ENCODE results near the gene CLASP1. TPM values are rescaled to one million over a fixed set of nuclear protein-coding genes. Genes with fewer than 3 reads are reported as not detected.
A peak's percentile ranks its signal among the peaks of the same experiment; 100 is the strongest.

CLASP1 gene
- total RNA-seq, 1 donor from 2014 or later = 110 TPM

DNA sequence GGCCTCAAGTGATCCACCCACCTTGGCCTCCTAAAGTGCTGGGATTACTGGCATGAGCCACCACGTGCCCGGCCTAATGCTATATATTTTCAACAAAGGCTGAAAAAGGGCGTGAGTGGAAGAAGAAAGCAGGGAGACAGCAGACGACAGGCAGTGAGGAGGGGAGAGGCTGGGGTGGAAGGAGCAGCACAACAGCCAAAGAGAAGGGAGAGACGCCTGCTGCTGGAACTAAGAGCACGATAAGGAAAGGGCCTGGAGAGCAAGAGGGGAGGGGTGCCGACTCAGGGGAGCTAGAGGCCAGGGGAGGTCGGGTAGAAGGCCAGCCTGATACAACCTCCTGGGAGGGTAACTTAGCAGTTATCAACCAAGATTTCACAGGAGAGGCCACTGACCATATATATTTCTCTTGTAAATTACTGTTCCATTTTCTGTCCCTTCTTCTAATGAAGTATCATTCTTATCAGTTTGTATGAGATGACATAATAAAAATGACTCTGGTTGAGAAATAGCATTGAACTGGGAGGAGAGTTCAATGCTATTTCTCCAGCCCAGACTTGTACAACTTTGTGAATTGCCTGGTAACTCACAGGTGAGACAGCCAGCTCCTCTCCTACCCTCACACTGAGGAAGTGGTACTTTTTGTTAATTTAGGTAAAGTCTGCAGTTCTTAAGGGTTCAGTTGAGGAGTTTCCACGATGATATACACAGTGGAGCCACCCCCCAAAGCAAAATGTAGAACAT, 124.4 kb downstream of the CLASP1 start:
- H3K27me3 Mint-ChIP-seq (ENCODE audit: insufficient read depth, low read depth) = peaks cover 2% of the 10 kb centered on the region
- Histone ChIP-seq H3K4me3 (no peak overlapping the region), H3K9me3 (ENCODE audit: low read depth) (no peaks in the 10 kb centered on the region), H3K36me3 (no peaks in the 10 kb centered on the region), H3K27ac (no peak overlapping the region), H3F3A (ENCODE audit: low read depth) (peaks cover 37% of the 10 kb centered on the region), H4K20me1 (ENCODE audit: low read depth) (peaks cover 85% of the 10 kb centered on the region), H2AFZ (replicated peaks) (no peak overlapping the region), H3K4me2 (no peak overlapping the region), H3K4me1 (peaks cover 58% of the 10 kb centered on the region), H3K27me3 (no peaks in the 10 kb centered on the region), H3K79me2 (ENCODE audit: low read depth) (peaks cover 41% of the 10 kb centered on the region), H3K9ac (no peak overlapping the region)
- no peak overlapping the region for H3K27ac Mint-ChIP-seq
- peak; percentile 22 for DNase-seq (ENCODE audit: low spot score)
- TF ChIP-seq EZH2phosphoT487 (IDR thresholded peaks at IDR 0.05) = no peak
- TF ChIP-seq, protein P1, sequence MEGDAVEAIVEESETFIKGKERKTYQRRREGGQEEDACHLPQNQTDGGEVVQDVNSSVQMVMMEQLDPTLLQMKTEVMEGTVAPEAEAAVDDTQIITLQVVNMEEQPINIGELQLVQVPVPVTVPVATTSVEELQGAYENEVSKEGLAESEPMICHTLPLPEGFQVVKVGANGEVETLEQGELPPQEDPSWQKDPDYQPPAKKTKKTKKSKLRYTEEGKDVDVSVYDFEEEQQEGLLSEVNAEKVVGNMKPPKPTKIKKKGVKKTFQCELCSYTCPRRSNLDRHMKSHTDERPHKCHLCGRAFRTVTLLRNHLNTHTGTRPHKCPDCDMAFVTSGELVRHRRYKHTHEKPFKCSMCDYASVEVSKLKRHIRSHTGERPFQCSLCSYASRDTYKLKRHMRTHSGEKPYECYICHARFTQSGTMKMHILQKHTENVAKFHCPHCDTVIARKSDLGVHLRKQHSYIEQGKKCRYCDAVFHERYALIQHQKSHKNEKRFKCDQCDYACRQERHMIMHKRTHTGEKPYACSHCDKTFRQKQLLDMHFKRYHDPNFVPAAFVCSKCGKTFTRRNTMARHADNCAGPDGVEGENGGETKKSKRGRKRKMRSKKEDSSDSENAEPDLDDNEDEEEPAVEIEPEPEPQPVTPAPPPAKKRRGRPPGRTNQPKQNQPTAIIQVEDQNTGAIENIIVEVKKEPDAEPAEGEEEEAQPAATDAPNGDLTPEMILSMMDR (IDR thresholded peaks at IDR 0.05) = no peak
- no peak overlapping the region for H3K4me3 Mint-ChIP-seq
- no peaks in the 10 kb centered on the region for H3K9me3 Mint-ChIP-seq
- H3K36me3 Mint-ChIP-seq = peaks cover 14% of the 10 kb centered on the region
- H3K4me1 Mint-ChIP-seq = peaks cover 39% of the 10 kb centered on the region

GRCh38 chr2:121521359-121521758, 127.9 kb downstream of the CLASP1 start:
- Mint-ChIP-seq H3K27me3 (ENCODE audit: insufficient read depth, low read depth) (peaks cover 2% of the 10 kb centered on the region), H3K4me1 (peaks cover 29% of the 10 kb centered on the region), H3K36me3 (peaks cover 16% of the 10 kb centered on the region), H3K9me3 (no peaks in the 10 kb centered on the region), H3K4me3 (no peak overlapping the region), H3K27ac (no peak overlapping the region)
- TF ChIP-seq, protein P1 (IDR thresholded peaks at IDR 0.05) = no peak
- TF ChIP-seq EZH2phosphoT487 (IDR thresholded peaks at IDR 0.05) (no peak), EZH2 (IDR thresholded peaks at IDR 0.05) (no peak)
- Histone ChIP-seq H3K9me3 (ENCODE audit: low read depth) (no peaks in the 10 kb centered on the region), H3K27me3 (no peaks in the 10 kb centered on the region), H3K4me1 (peaks cover 63% of the 10 kb centered on the region), H3K79me2 (ENCODE audit: low read depth) (peaks cover 12% of the 10 kb centered on the region), H3K4me3 (no peak overlapping the region), H3K9ac (no peak overlapping the region), H3K4me2 (peak overlapping the region; percentile 59), H4K20me1 (ENCODE audit: low read depth) (peaks cover 73% of the 10 kb centered on the region), H3F3A (ENCODE audit: low read depth) (peaks cover 35% of the 10 kb centered on the region), H3K27ac (peak overlapping the region; percentile 78), H3K36me3 (no peaks in the 10 kb centered on the region), H2AFZ (replicated peaks) (no peak overlapping the region)
- DNase-seq (ENCODE audit: low spot score) = peak; percentile 67

DNA sequence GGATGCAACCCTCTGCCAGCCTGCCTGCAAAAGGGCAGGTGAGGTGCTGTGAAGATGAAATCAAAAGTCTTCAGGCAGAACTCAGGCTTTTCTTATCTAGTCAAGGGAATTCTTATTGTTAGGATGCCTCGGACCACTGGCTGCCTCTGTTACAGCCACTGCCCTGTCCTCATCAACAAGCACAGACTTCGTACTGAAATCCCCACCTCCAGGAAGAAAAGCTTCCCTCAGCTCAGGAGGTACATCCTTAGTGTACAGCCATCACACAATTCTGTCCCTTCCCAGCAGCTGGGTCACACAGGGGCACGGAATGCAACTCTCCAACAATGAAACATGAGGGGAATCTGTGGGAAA, 128.6 kb downstream of the CLASP1 start:
- Histone ChIP-seq H3K27me3 (no peaks in the 10 kb centered on the region), H3K4me2 (peak overlapping the region; percentile 59), H2AFZ (replicated peaks) (no peak overlapping the region), H3K9me3 (ENCODE audit: low read depth) (no peaks in the 10 kb centered on the region), H4K20me1 (ENCODE audit: low read depth) (peaks cover 65% of the 10 kb centered on the region), H3F3A (ENCODE audit: low read depth) (peaks cover 35% of the 10 kb centered on the region), H3K27ac (peak overlapping the region; percentile 78), H3K4me3 (no peak overlapping the region), H3K4me1 (peaks cover 58% of the 10 kb centered on the region), H3K36me3 (no peaks in the 10 kb centered on the region), H3K9ac (no peak overlapping the region), H3K79me2 (ENCODE audit: low read depth) (peaks cover 10% of the 10 kb centered on the region)
- Mint-ChIP-seq H3K27me3 (ENCODE audit: insufficient read depth, low read depth) (peaks cover 2% of the 10 kb centered on the region), H3K36me3 (peaks cover 15% of the 10 kb centered on the region), H3K4me1 (peaks cover 29% of the 10 kb centered on the region), H3K27ac (no peak overlapping the region), H3K4me3 (no peak overlapping the region), H3K9me3 (no peaks in the 10 kb centered on the region)
- TF ChIP-seq EZH2phosphoT487 (IDR thresholded peaks at IDR 0.05) (no peak), EZH2 (IDR thresholded peaks at IDR 0.05) (no peak)
- TF ChIP-seq, protein P1 (IDR thresholded peaks at IDR 0.05) = no peak
- DNase-seq (ENCODE audit: low spot score) = peak; percentile 13
